ENCODE results near the gene APOF.

APOF gene

GRCh38 chr12:56373515-56373914, 10.9 kb upstream of the APOF start:
- TF ChIP-seq, protein P1, sequence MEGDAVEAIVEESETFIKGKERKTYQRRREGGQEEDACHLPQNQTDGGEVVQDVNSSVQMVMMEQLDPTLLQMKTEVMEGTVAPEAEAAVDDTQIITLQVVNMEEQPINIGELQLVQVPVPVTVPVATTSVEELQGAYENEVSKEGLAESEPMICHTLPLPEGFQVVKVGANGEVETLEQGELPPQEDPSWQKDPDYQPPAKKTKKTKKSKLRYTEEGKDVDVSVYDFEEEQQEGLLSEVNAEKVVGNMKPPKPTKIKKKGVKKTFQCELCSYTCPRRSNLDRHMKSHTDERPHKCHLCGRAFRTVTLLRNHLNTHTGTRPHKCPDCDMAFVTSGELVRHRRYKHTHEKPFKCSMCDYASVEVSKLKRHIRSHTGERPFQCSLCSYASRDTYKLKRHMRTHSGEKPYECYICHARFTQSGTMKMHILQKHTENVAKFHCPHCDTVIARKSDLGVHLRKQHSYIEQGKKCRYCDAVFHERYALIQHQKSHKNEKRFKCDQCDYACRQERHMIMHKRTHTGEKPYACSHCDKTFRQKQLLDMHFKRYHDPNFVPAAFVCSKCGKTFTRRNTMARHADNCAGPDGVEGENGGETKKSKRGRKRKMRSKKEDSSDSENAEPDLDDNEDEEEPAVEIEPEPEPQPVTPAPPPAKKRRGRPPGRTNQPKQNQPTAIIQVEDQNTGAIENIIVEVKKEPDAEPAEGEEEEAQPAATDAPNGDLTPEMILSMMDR (IDR thresholded peaks at IDR 0.05; ENCODE audit: insufficient read depth, low read length, poor library complexity, severe bottlenecking): no peak
- DNase-seq (ENCODE audit: extremely low read depth, insufficient read length): no peak
- Histone ChIP-seq H3K27me3 (replicated peaks; ENCODE audit: control insufficient read depth, insufficient read depth, low read length) (no peaks in the 10 kb centered on the region), H3K36me3 (ENCODE audit: control insufficient read depth, insufficient read depth, low read length) (no peaks in the 10 kb centered on the region), H3K4me3 (replicated peaks; ENCODE audit: low read depth, low read length) (no peak overlapping the region)

GRCh38 chr12:56366948-56367347, 4.3 kb upstream of the APOF start:
- Histone ChIP-seq H3K27me3 (replicated peaks; ENCODE audit: control insufficient read depth, insufficient read depth, low read length) (no peaks in the 10 kb centered on the region), H3K4me3 (replicated peaks; ENCODE audit: low read depth, low read length) (no peak overlapping the region), H3K36me3 (ENCODE audit: control insufficient read depth, insufficient read depth, low read length) (no peaks in the 10 kb centered on the region)
- DNase-seq (ENCODE audit: extremely low read depth, insufficient read length): no peak
- TF ChIP-seq, protein P1 (IDR thresholded peaks at IDR 0.05; ENCODE audit: insufficient read depth, low read length, poor library complexity, severe bottlenecking): no peak

- DNase-seq (ENCODE audit: extremely low read depth, insufficient read length): no peak
- H3K27me3 ChIP-seq (replicated peaks; ENCODE audit: control insufficient read depth, insufficient read depth, low read length): no peaks in the 10 kb centered on the region
- no peak overlapping the region for H3K4me3 ChIP-seq (replicated peaks; ENCODE audit: low read depth, low read length)
- TF ChIP-seq, protein P1 (IDR thresholded peaks at IDR 0.05; ENCODE audit: insufficient read depth, low read length, poor library complexity, severe bottlenecking): no peak
- no peaks in the 10 kb centered on the region for H3K36me3 ChIP-seq (ENCODE audit: control insufficient read depth, insufficient read depth, low read length)
These were observed 1.0 kb downstream of the APOF start for GRCh38 chr12:56361487-56362129.

GRCh38 chr12:56359851-56360767, 2.5 kb downstream of the APOF start, which contains the start of gene STAT2:
Gene STAT2, minus strand, starts transcription at chr12:56360107. Its CDS starts 3,536 bp downstream, at chr12:56356571.
- peak; percentile 100 for DNase-seq (ENCODE audit: extremely low read depth, insufficient read length)
- H3K36me3 ChIP-seq (ENCODE audit: control insufficient read depth, insufficient read depth, low read length): peaks cover 10% of the 10 kb centered on the region
- peak within 1 kb of the TSS; percentile 96 for H3K4me3 ChIP-seq (replicated peaks; ENCODE audit: low read depth, low read length)
- H3K27me3 ChIP-seq (replicated peaks; ENCODE audit: control insufficient read depth, insufficient read depth, low read length): no peaks in the 10 kb centered on the region
- TF ChIP-seq, protein P1 (IDR thresholded peaks at IDR 0.05; ENCODE audit: insufficient read depth, low read length, poor library complexity, severe bottlenecking): no peak

- Histone ChIP-seq H3K27me3 (replicated peaks; ENCODE audit: control insufficient read depth, insufficient read depth, low read length) (no peaks in the 10 kb centered on the region), H3K36me3 (ENCODE audit: control insufficient read depth, insufficient read depth, low read length) (peaks cover 20% of the 10 kb centered on the region), H3K4me3 (replicated peaks; ENCODE audit: low read depth, low read length) (peak overlapping the region; percentile 96)
- TF ChIP-seq, protein P1 (IDR thresholded peaks at IDR 0.05; ENCODE audit: insufficient read depth, low read length, poor library complexity, severe bottlenecking): no peak
- no peak for DNase-seq (ENCODE audit: extremely low read depth, insufficient read length)
These were observed 3.7 kb downstream of the APOF start for GRCh38 chr12:56358836-56359532.

All from GM06990 (cell line).